GM18868 (cell line): ENCODE data around the gene NANOS2.

Experiments
- ATAC-seq: cut with Tn5 transposase; IDR thresholded peaks from one replicate; pipeline ENCODE4 v1.9.1; 2021; ENCODE audit warnings: mild to moderate bottlenecking, moderate library complexity; ENCODE audit not compliant: unreplicated experiment

Gene NANOS2

GRCh38 chr19:45913874-45914830, at the start of gene NANOS2:
Gene NANOS2, minus strand, starts transcription at chr19:45914778. Its CDS starts 85 bp downstream, at chr19:45914693.
- no peak for ATAC-seq

GRCh38 chr19:45962021-45962420, 47.4 kb upstream of the NANOS2 start:
- ATAC-seq = no peak

GRCh38 chr19:45960595-45961235, 46.1 kb upstream of the NANOS2 start:
- no peak for ATAC-seq

GRCh38 chr19:45959517-45960025, 45.0 kb upstream of the NANOS2 start:
- ATAC-seq = no peak

GRCh38 chr19:45958769-45959516, 44.4 kb upstream of the NANOS2 start:
- no peak for ATAC-seq

- no peak for ATAC-seq
Measured at GRCh38 chr19:45958320-45958719, 43.7 kb upstream of the NANOS2 start.

GRCh38 chr19:45955905-45956608, 41.5 kb upstream of the NANOS2 start:
- ATAC-seq = no peak

GRCh38 chr19:45954156-45954555, 39.6 kb upstream of the NANOS2 start:
- ATAC-seq = no peak

- no peak for ATAC-seq
Measured at GRCh38 chr19:45953676-45954075, 39.1 kb upstream of the NANOS2 start.

GRCh38 chr19:45952686-45953505, 38.3 kb upstream of the NANOS2 start:
- ATAC-seq = no peak

- no peak for ATAC-seq
Measured at GRCh38 chr19:45952341-45952685, 37.7 kb upstream of the NANOS2 start.

GRCh38 chr19:45947926-45948325, 33.3 kb upstream of the NANOS2 start:
- no peak for ATAC-seq

GRCh38 chr19:45940515-45940805, 25.9 kb upstream of the NANOS2 start:
- no peak for ATAC-seq

GRCh38 chr19:45939792-45940514, 25.4 kb upstream of the NANOS2 start:
- ATAC-seq = no peak

- no peak for ATAC-seq
Measured at GRCh38 chr19:45938733-45939319, 24.2 kb upstream of the NANOS2 start.

- ATAC-seq = no peak
Measured at GRCh38 chr19:45935267-45935666, 20.7 kb upstream of the NANOS2 start.

- no peak for ATAC-seq
Measured at GRCh38 chr19:45934551-45935230, 20.1 kb upstream of the NANOS2 start.

GRCh38 chr19:45933759-45934158, 19.2 kb upstream of the NANOS2 start:
- ATAC-seq = no peak
